Measurements from ENCODE around the gene SMARCD1. TPM values are rescaled to one million over a fixed set of nuclear protein-coding genes. Genes with fewer than 3 reads are reported as not detected.

The SMARCD1 gene
- 31.9 and 37.6 TPM in 2 replicates for total RNA-seq

DNA sequence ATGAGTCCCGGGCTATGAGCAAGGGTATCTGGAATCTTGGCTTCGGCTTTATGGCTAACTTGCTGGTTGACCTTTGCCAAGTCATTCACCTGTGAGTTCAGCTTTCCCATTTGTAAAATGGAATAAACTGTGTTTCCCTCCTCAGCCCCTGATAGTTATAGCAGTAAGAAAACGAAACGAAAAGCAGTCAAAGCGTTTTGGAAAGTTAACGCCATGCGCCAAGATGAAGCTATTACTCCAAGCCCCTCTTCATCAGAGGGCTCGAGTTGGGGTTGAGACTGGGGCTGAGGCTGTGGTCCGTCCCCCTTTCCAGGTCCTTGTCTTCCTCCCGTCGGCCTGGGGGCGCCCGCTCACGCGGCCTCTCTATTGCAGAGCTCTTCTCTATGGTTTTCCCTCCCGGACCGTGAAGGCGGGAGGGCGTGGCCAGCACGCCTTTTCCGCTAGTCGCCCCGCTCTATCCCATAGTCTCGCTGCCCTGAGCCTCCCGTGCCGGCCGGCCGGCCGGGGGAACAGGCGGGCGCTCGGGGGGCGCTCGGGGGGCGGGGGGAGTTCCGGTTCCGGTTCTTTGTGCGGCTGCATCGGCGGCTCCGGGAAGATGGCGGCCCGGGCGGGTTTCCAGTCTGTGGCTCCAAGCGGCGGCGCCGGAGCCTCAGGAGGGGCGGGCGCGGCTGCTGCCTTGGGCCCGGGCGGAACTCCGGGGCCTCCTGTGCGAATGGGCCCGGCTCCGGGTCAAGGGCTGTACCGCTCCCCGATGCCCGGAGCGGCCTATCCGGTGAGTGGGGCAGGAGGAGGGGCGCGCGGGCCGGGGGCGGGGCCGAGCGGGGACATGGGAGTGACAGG is at the start of gene SMARCD1:
Gene SMARCD1, plus strand, starts transcription at position 568 of the 840 bp plus-strand sequence. Its CDS starts 28 bp downstream, at position 596.

DNA sequence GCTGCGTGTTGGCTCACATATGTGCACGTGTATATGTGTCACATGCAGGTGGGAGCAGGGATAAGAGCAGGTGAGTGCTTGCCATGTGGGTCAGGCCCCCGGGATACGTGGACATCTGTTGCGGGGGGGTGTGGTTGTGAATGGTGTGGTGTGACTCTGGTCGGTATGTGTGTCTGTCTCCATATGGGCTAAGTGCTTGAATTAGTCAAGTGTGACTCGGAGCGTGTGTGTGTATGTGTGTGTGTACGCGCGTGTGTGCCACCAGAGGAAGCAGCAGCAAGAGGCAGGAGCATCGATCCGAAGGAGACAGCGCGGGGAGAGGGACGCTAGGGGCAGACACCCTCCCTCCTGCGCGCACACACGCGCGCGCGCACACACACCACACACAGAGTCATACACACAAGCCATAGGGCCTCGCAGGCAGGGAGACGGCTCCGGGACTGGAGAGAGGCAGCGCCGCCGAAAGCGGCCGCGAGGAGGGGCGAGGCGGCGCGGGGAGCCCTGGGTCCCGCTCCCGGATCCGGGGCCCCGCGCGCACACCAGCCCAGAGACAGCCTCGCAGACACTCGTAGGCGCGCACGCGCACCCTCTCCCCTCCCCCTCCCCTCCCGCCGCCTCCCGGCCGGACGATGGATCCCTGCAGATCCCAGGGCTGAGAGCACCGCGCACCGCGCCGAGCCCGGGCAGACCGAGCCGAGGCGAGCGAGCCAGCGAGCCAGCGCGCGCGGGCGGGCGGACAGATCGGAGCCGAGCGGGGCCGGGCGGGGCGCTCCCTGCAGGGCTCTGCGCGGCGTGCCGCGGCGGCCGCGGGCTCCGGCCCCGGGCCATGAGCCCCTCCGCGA is 27.9 kb upstream of the SMARCD1 start, which contains the start of gene ASIC1:
Gene ASIC1, plus strand, starts transcription at position 597 of the 842 bp plus-strand sequence. CDS start 1,171 bp downstream, outside the sequence.

DNA sequence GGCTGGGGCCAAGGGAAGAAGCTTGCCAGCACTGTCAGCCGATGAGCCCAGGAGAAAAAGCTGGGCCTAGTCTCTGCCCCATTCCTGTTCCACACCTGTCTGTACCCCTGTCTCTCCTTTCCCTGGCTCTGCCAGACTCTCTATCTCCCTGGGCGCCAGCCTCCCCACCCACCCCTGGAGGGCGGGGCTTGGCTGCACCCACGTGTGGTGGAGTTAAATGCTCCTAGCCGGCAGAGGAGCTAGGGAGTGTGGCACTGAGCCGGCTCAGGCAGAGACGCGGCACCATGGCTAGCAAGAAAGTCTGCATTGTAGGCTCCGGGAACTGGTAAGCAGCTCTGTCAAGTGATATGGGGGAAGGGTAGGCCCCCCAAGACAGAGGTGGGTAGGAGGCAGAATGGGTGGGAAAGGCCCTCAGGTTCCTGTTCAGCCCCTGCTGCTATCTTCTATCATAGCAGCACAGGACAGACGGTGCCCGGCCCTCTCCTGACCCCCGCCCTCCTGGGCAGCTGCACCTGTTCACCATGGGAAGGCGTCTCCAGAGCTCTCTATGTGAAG is 18.7 kb downstream of the SMARCD1 start, which contains the start of gene GPD1:
Gene GPD1, plus strand, starts transcription at position 242 of the 555 bp plus-strand sequence. Its CDS starts 43 bp downstream, at position 285.

DNA sequence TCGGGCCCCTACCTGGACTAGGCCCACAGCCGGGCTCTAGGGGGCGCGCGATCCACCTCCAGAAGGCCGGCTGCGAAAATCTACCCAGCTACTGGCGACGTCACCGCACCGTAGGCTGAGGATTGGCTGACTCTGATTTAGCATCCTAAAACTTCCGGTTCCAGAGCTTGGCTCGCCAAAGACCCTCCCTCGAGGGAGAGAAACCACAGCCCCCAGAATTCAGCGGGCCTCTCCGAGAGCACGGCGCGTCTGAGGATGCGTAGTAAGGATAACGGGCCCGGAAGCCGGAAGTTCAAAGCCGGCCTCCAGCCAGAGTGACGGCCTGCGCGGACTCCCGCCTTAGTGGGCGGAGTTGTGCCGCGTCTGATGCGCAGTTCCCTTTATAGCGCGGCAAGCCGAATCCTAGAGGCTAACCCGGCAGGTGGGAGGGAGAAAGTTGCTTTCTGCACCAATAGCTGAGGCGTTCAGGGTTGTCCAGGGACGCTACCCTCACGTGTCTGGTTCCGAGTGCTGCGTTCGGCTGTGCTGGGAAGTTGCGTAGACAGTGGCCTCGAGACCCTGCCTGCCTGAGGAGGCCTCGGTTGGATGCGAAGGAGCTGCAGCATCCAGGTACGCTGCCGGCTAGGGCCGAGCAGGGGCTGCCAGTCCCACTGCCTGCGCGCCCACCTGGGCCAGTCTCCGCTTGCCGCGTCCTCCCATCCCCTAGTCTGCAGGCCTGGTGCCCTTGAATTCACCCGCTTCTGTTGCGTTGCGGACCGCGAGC is 26.7 kb downstream of the SMARCD1 start, which contains the start of gene COX14:
Gene COX14, plus strand, starts transcription at position 544 of the 763 bp plus-strand sequence. CDS start 7,808 bp downstream, outside the sequence.

Other genes starting within 250 kb of the SMARCD1 start
- 3.0 and 4.2 TPM in 2 replicates for gene BCDIN3D, start 242.2 kb upstream of the SMARCD1 start, total RNA-seq
- gene FAIM2, start 181.4 kb upstream of the SMARCD1 start, total RNA-seq: 3.7 and 8.3 TPM in 2 replicates
- gene AQP2, start 134.6 kb upstream of the SMARCD1 start, total RNA-seq: 0.07 TPM in 1 of 2 replicates, not detected in the other
- gene AQP5, start 123.5 kb upstream of the SMARCD1 start, total RNA-seq: 0.23 and 0.52 TPM in 2 replicates
- 0.10 and 0.20 TPM in 2 replicates for gene AQP6, start 112.4 kb upstream of the SMARCD1 start, total RNA-seq
- gene RACGAP1, start 59.8 kb upstream of the SMARCD1 start, total RNA-seq: 14.5 and 28.6 TPM in 2 replicates
- gene ASIC1, start 27.7 kb upstream of the SMARCD1 start, total RNA-seq: 3.5 and 3.6 TPM in 2 replicates
- 0.13 and 0.20 TPM in 2 replicates for gene GPD1, start 18.7 kb downstream of the SMARCD1 start, total RNA-seq
- gene COX14, start 26.9 kb downstream of the SMARCD1 start, total RNA-seq: 22.1 and 24.4 TPM in 2 replicates
- gene CERS5, start 82.0 kb downstream of the SMARCD1 start, total RNA-seq: 72.0 and 77.0 TPM in 2 replicates
- 102 and 123 TPM in 2 replicates for gene LIMA1, start 198.2 kb downstream of the SMARCD1 start, total RNA-seq